Naive thymus-derived CD4-positive, alpha-beta T cell (primary cell): ENCODE measurements around the gene ABHD11. TPM values are rescaled to one million over a fixed set of nuclear protein-coding genes. Genes with fewer than 3 reads are reported as not detected.

Experiments
- ATAC-seq: fragments of 150-1000 bp; cut with Tn5 transposase; 2 replicates; pipeline ENCODE4 v1.10.0; 2021; ENCODE audit warnings: mild to moderate bottlenecking, moderate library complexity
- CTCF ChIA-PET: fragments of 350-600 bp; sonication (Branson Sonifier 250); formaldehyde crosslinking; loops from one replicate; lab custom pipeline; 2021; ENCODE audit warnings: antibody characterized with exemption; lab: Charles Lee
- POLR2A ChIA-PET: fragments of 350-600 bp; sonication (Branson Sonifier 250); formaldehyde crosslinking; loops from one replicate; lab custom pipeline; 2021; ENCODE audit warnings: antibody characterized with exemption, inconsistent platforms; lab: Charles Lee
- DNase-seq, 9 donors: peaks; one replicate each; pipeline versions ENCODE4 v3.0.0 to v3.0.0-alpha.2; 2020 to 2022; ENCODE audit warnings: mixed read lengths in 1 of 9
- H3K27ac ChIP-seq: one replicate; pipeline ENCODE4 v1.7.0; 2013; ENCODE audit warnings: mild to moderate bottlenecking, low read depth, low read length, moderate library complexity
- H3K27me3 ChIP-seq, 2 donors: one replicate each; pipeline ENCODE4 v1.7.0; 2013; ENCODE audit warnings: low read length in 2 of 2, mild to moderate bottlenecking in 2 of 2, moderate library complexity in 2 of 2; ENCODE audit not compliant: control insufficient read depth in 2 of 2, insufficient read depth in 2 of 2
- H3K36me3 ChIP-seq, 3 experiments: 1 replicate in 2 of 3; 2 replicates in 1 of 3; pipeline ENCODE4 v1.7.0; 2013; ENCODE audit warnings: low read length in 3 of 3, mild to moderate bottlenecking in 3 of 3, moderate library complexity in 1 of 3; ENCODE audit not compliant: insufficient read depth in 3 of 3, control insufficient read depth in 2 of 3
- H3K4me1 ChIP-seq, 2 donors: one replicate each; pipeline ENCODE4 v1.7.0; 2013; ENCODE audit warnings: low read length in 2 of 2, mild to moderate bottlenecking in 2 of 2, moderate library complexity in 1 of 2; ENCODE audit not compliant: control insufficient read depth in 2 of 2, insufficient read depth in 2 of 2
- H3K4me3 ChIP-seq: 2 replicates; pipeline ENCODE4 v1.7.0; 2013; ENCODE audit warnings: mild to moderate bottlenecking, low read length
- H3K9me3 ChIP-seq, 3 experiments: 1 replicate in 2 of 3; 2 replicates in 1 of 3; pipeline ENCODE4 v1.7.0; 2013; ENCODE audit warnings: low read length in 3 of 3; ENCODE audit not compliant: control insufficient read depth in 2 of 3
- H3K27ac Mint-ChIP-seq, 9 donors: one replicate each; pipeline ENCODE4 v1.8.0; 2020 to 2022; ENCODE audit warnings: mixed read lengths in 9 of 9, mild to moderate bottlenecking in 8 of 9, moderate library complexity in 5 of 9, inconsistent platforms in 2 of 9
- H3K27me3 Mint-ChIP-seq, 5 donors: one replicate each; pipeline ENCODE4 v1.8.0; 2021 to 2022; ENCODE audit warnings: mixed read lengths in 5 of 5, mild to moderate bottlenecking in 1 of 5
- H3K36me3 Mint-ChIP-seq, 5 donors: one replicate each; pipeline ENCODE4 v1.8.0; 2020 to 2022; ENCODE audit warnings: mixed read lengths in 5 of 5, mild to moderate bottlenecking in 3 of 5, inconsistent platforms in 1 of 5
- H3K4me1 Mint-ChIP-seq, 7 donors: one replicate each; pipeline ENCODE4 v1.8.0; 2020 to 2022; ENCODE audit warnings: mixed read lengths in 7 of 7, mild to moderate bottlenecking in 3 of 7, inconsistent platforms in 1 of 7
- H3K4me3 Mint-ChIP-seq, 10 donors: one replicate each; pipeline ENCODE4 v1.8.0; 2020 to 2022; ENCODE audit warnings: mild to moderate bottlenecking in 10 of 10, mixed read lengths in 10 of 10, moderate library complexity in 6 of 10, inconsistent platforms in 2 of 10
- H3K9me3 Mint-ChIP-seq, 11 donors: one replicate each; pipeline ENCODE4 v1.8.0; 2020 to 2022; ENCODE audit warnings: mixed read lengths in 11 of 11, mild to moderate bottlenecking in 4 of 11, inconsistent platforms in 1 of 11, moderate library complexity in 1 of 11
- intact Hi-C, 2 donors: fragments of 100-400 bp; cut with micrococcal nuclease; formaldehyde crosslinking; loops; one replicate each; pipeline ENCODE4 v1.15.1; 2023
- polyA plus RNA-seq, 2 donors: library from polyadenylated mRNA; unstranded; fragments of 300-500 nt; fragmentation: Illumina TruSeq; gene quantifications; one replicate each; pipeline ENCODE4 v1.2.3, GENCODE V29; 2021
- total RNA-seq, 6 experiments: library from RNA in 5 of 6; stranded (reverse) in 5 of 6; gene quantifications; 1 replicate in 5 of 6; 2 replicates in 1 of 6; pipeline ENCODE4 v1.2.3 and lab custom pipeline; 2021 to 2026

The ABHD11 gene
- total and polyA plus RNA-seq, 7 experiments from 2014 or later, result 10.2 to 22.7 (median 15.9) TPM

- no peak overlapping the region for H3K4me3 Mint-ChIP-seq
- peaks cover 0 to 8% of the 10 kb centered on the region in 2 donors for H3K4me1 ChIP-seq
- no peaks in the 10 kb centered on the region for H3K9me3 ChIP-seq
- H3K36me3 Mint-ChIP-seq, result peaks cover 0 to 4% (median 0%) of the 10 kb centered on the region in 5 donors
- H3K36me3 ChIP-seq, result peaks cover 0 to 14% (median 0%) of the 10 kb centered on the region in 3 experiments
- no peak for DNase-seq
- intact Hi-C loops, result loop anchor here in 1 of 2 donors (10.0 kb wide), 2 partner anchors 522 to 922 kb away; partner anchors contain the start of genes GTF2I and RFC2
- H3K4me1 Mint-ChIP-seq, result peaks cover 1 to 16% (median 8%) of the 10 kb centered on the region in 7 donors
- H3K27me3 Mint-ChIP-seq, result peaks cover 0 to 15% (median 9%) of the 10 kb centered on the region in 5 donors
- H3K27ac ChIP-seq, result no peak overlapping the region
- H3K27me3 ChIP-seq, result no peaks in the 10 kb centered on the region
- H3K27ac Mint-ChIP-seq, result peak overlapping the region in 1 of 9 donors; percentile 36
- H3K9me3 Mint-ChIP-seq, result no peaks in the 10 kb centered on the region
- ChIA-PET CTCF (interaction anchor here (0.5 to 1.7 kb wide), 3 partner anchors 9 to 125 kb away, joined by 3 to 7 read pairs (median 4); no protein-coding TSS in a partner anchor), POLR2A (no interaction called here)
- no peak overlapping the region for H3K4me3 ChIP-seq
- no peak for ATAC-seq
Measured at GRCh38 chr7:73732397-73732796, 6.2 kb downstream of the ABHD11 start.

GRCh38 chr7:73730485-73730884 is 8.1 kb downstream of the ABHD11 start:
- intact Hi-C loops, result loop anchor here in 1 of 2 donors (10.0 kb wide), 2 partner anchors 524 to 924 kb away; partner anchors contain the start of genes GTF2I and RFC2

GRCh38 chr7:73728551-73728950 is 10.1 kb downstream of the ABHD11 start:
- Mint-ChIP-seq H3K27ac (no peak overlapping the region), H3K27me3 (peaks cover 0 to 15% (median 9%) of the 10 kb centered on the region in 5 donors)

More at GRCh38 chr7:73730485-73730884, 8.1 kb downstream of the ABHD11 start:
- Histone ChIP-seq H3K36me3 (no peaks in the 10 kb centered on the region), H3K27me3 (no peaks in the 10 kb centered on the region), H3K4me1 (peaks cover 0 to 8% of the 10 kb centered on the region in 2 donors), H3K9me3 (no peaks in the 10 kb centered on the region), H3K27ac (no peak overlapping the region), H3K4me3 (no peak overlapping the region)
- CTCF ChIA-PET, result interaction anchor here (0.6 kb wide), 2 partner anchors 115 to 123 kb away, joined by 3 read pairs; no protein-coding TSS in a partner anchor
- H3K27ac Mint-ChIP-seq, result no peak overlapping the region
- ATAC-seq (no peak), DNase-seq (no peak)
- POLR2A ChIA-PET, result no interaction called here
- H3K4me3 Mint-ChIP-seq, result no peak overlapping the region
- H3K27me3 Mint-ChIP-seq, result peaks cover 0 to 15% (median 9%) of the 10 kb centered on the region in 5 donors
- H3K4me1 Mint-ChIP-seq, result peaks cover 0 to 9% (median 7%) of the 10 kb centered on the region in 7 donors
- H3K9me3 Mint-ChIP-seq, result no peaks in the 10 kb centered on the region
- no peaks in the 10 kb centered on the region for H3K36me3 Mint-ChIP-seq

GRCh38 chr7:73727952-73728351 is 10.7 kb downstream of the ABHD11 start:
- no peak overlapping the region for H3K27ac ChIP-seq
- H3K9me3 ChIP-seq, result no peaks in the 10 kb centered on the region
- ATAC-seq (no peak), DNase-seq (no peak)
- ChIA-PET CTCF (interaction anchor here (1.8 kb wide), 1 partner anchor 121 kb away, joined by 10 read pairs; no protein-coding TSS in a partner anchor), POLR2A (no interaction called here)
- Mint-ChIP-seq H3K4me1 (peaks cover 0 to 2% (median 0%) of the 10 kb centered on the region in 7 donors), H3K4me3 (no peak overlapping the region), H3K9me3 (no peaks in the 10 kb centered on the region), H3K27me3 (peaks cover 0 to 14% (median 9%) of the 10 kb centered on the region in 5 donors), H3K36me3 (no peaks in the 10 kb centered on the region), H3K27ac (no peak overlapping the region)
- H3K27me3 ChIP-seq, result no peaks in the 10 kb centered on the region
- H3K4me3 ChIP-seq, result no peak overlapping the region
- no peaks in the 10 kb centered on the region for H3K36me3 ChIP-seq
- no peaks in the 10 kb centered on the region for H3K4me1 ChIP-seq
- intact Hi-C loops, result no loop called here

More at GRCh38 chr7:73728551-73728950, 10.1 kb downstream of the ABHD11 start:
- CTCF ChIA-PET, result interaction anchor here (1.8 kb wide), 1 partner anchor 121 kb away, joined by 10 read pairs; no protein-coding TSS in a partner anchor
- H3K9me3 Mint-ChIP-seq, result no peaks in the 10 kb centered on the region
- Histone ChIP-seq H3K9me3 (no peaks in the 10 kb centered on the region), H3K27ac (no peak overlapping the region), H3K4me1 (no peaks in the 10 kb centered on the region), H3K4me3 (no peak overlapping the region), H3K27me3 (no peaks in the 10 kb centered on the region), H3K36me3 (no peaks in the 10 kb centered on the region)
- no peak for ATAC-seq
- H3K36me3 Mint-ChIP-seq, result no peaks in the 10 kb centered on the region
- DNase-seq, result no peak
- H3K4me3 Mint-ChIP-seq, result no peak overlapping the region
- peaks cover 0 to 2% (median 0%) of the 10 kb centered on the region in 7 donors for H3K4me1 Mint-ChIP-seq
- intact Hi-C loops, result no loop called here
- POLR2A ChIA-PET, result interaction anchor here (0.6 to 0.7 kb wide), 2 partner anchors 125 to 151 kb away, joined by 3 to 4 read pairs; no protein-coding TSS in a partner anchor

GRCh38 chr7:73726083-73726466 is 12.5 kb downstream of the ABHD11 start:
- DNase-seq (no peak), ATAC-seq (peak; percentile 2)
- Mint-ChIP-seq H3K27ac (no peak overlapping the region), H3K4me1 (peaks cover 0 to 2% (median 0%) of the 10 kb centered on the region in 7 donors), H3K9me3 (no peaks in the 10 kb centered on the region), H3K36me3 (no peaks in the 10 kb centered on the region), H3K27me3 (peaks cover 0 to 25% (median 9%) of the 10 kb centered on the region in 5 donors), H3K4me3 (no peak overlapping the region)
- H3K4me3 ChIP-seq, result no peak overlapping the region
- ChIA-PET POLR2A (no interaction called here), CTCF (interaction anchor here (1.4 to 4.5 kb wide), 4 partner anchors 12 to 119 kb away, joined by 3 to 28 read pairs (median 5); partner anchors contain the start of gene ABHD11)
- H3K27ac ChIP-seq, result no peak overlapping the region
- no peaks in the 10 kb centered on the region for H3K36me3 ChIP-seq
- H3K27me3 ChIP-seq, result no peaks in the 10 kb centered on the region
- intact Hi-C loops, result no loop called here
- no peaks in the 10 kb centered on the region for H3K9me3 ChIP-seq
- no peaks in the 10 kb centered on the region for H3K4me1 ChIP-seq

GRCh38 chr7:73723813-73724212 is 14.8 kb downstream of the ABHD11 start:
- H3K27ac ChIP-seq, result no peak overlapping the region
- H3K4me1 ChIP-seq, result peaks cover under 1% of the 10 kb centered on the region in 2 donors
- no peak overlapping the region for H3K27ac Mint-ChIP-seq
- H3K36me3 ChIP-seq, result no peaks in the 10 kb centered on the region
- peaks cover 0 to 2% (median 0%) of the 10 kb centered on the region in 11 donors for H3K9me3 Mint-ChIP-seq
- ChIA-PET POLR2A (no interaction called here), CTCF (interaction anchor here (4.5 kb wide), 1 partner anchor 117 kb away, joined by 28 read pairs; no protein-coding TSS in a partner anchor)
- H3K36me3 Mint-ChIP-seq, result no peaks in the 10 kb centered on the region
- H3K27me3 ChIP-seq, result no peaks in the 10 kb centered on the region
- intact Hi-C loops, result loop anchor here in 1 of 2 donors (2.0 kb wide), 2 partner anchors 17 to 399 kb away; no protein-coding TSS in a partner anchor
- no peak for DNase-seq
- H3K27me3 Mint-ChIP-seq, result peaks cover 0 to 33% (median 13%) of the 10 kb centered on the region in 5 donors
- peaks cover 0 to 10% (median 7%) of the 10 kb centered on the region in 7 donors for H3K4me1 Mint-ChIP-seq
- no peak overlapping the region for H3K4me3 ChIP-seq
- no peak for ATAC-seq
- no peak overlapping the region for H3K4me3 Mint-ChIP-seq
- H3K9me3 ChIP-seq, result no peaks in the 10 kb centered on the region
